Testis (tissue), 2 donors: ENCODE measurements around the gene PCCA.

Experiments used
- POLR2A ChIP-seq: fragments of 450-650 bp; IDR thresholded peaks from one replicate; pipeline ENCODE4 v1.6.1; 2017; ENCODE audit warnings: antibody characterized with exemption, mild to moderate bottlenecking, moderate library complexity
- TF ChIP-seq, protein P1 (sequence below), 3 experiments: fragments of 450-650 bp in 2 of 3; fragments of 200-600 bp in 1 of 3; sonication (generic) in 1 of 3; IDR thresholded peaks; one replicate each; pipeline ENCODE4 v1.5.1; 2016 to 2019; ENCODE audit warnings: antibody characterized with exemption in 3 of 3, mild to moderate bottlenecking in 2 of 3, moderate library complexity in 1 of 3

GRCh38 chr13:100333141-100333540 is 244.2 kb downstream of the PCCA start:
- TF ChIP-seq, protein P1, sequence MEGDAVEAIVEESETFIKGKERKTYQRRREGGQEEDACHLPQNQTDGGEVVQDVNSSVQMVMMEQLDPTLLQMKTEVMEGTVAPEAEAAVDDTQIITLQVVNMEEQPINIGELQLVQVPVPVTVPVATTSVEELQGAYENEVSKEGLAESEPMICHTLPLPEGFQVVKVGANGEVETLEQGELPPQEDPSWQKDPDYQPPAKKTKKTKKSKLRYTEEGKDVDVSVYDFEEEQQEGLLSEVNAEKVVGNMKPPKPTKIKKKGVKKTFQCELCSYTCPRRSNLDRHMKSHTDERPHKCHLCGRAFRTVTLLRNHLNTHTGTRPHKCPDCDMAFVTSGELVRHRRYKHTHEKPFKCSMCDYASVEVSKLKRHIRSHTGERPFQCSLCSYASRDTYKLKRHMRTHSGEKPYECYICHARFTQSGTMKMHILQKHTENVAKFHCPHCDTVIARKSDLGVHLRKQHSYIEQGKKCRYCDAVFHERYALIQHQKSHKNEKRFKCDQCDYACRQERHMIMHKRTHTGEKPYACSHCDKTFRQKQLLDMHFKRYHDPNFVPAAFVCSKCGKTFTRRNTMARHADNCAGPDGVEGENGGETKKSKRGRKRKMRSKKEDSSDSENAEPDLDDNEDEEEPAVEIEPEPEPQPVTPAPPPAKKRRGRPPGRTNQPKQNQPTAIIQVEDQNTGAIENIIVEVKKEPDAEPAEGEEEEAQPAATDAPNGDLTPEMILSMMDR (IDR thresholded peaks at IDR 0.05) = no peak
- TF ChIP-seq POLR2A = no peak
